ENCODE measurements around the gene SYNGAP1. TPM values are rescaled to one million over a fixed set of nuclear protein-coding genes. Genes with fewer than 3 reads are reported as not detected.
A peak's percentile ranks its signal among the peaks of the same experiment; 100 is the strongest.

Gene SYNGAP1
- polyA plus RNA-seq, 1 of the 3 experiments (the other 2 are of a cell fraction): 8.8 TPM

GRCh38 chr6:33413241-33414120 is 6.4 kb upstream of the SYNGAP1 start:
- H3K4me2 ChIP-seq: no peak overlapping the region; the same call in 1 of the 2 replicates
- H3K27ac ChIP-seq (ENCODE audit: low read depth in 2 of 2, low read length in 1 of 2): peak overlapping the region in 1 of 2 experiments; percentile 26; a peak in 1 of 4 replicates
- 0 out of 2 replicates have a peak, but pooled peaks cover 5% of the 10 kb centered on the region for H4K20me1 ChIP-seq (ENCODE audit: insufficient read depth)
- H3K4me3 ChIP-seq (ENCODE audit: low read depth in 2 of 2, low read length in 1 of 2): no peak overlapping the region
- WGBS (ENCODE audit: low lambda C conversion rate): 91% methylated on average over 12 of the region's 14 CpGs
- ChIA-PET CTCF (interaction anchor here (1.1 to 1.6 kb wide), 4 partner anchors 11 to 16 kb away, joined by 3 to 8 read pairs (median 4); no protein-coding TSS in a partner anchor), POLR2A (interaction anchor here (1.5 kb wide), 1 partner anchor 9 kb away, joined by 3 read pairs; no protein-coding TSS in a partner anchor)
- peaks cover 37% of the 10 kb centered on the region for H3F3A ChIP-seq (replicated peaks; ENCODE audit: insufficient read depth)
- no peak overlapping the region for H2AFZ ChIP-seq (ENCODE audit: low read depth)
- H3K4me1 ChIP-seq (ENCODE audit: control insufficient read depth in 1 of 2, insufficient read depth in 2 of 2, low read depth in 1 of 2, low read length in 1 of 2): peaks cover 9 to 39% of the 10 kb centered on the region in 2 experiments
- TF ChIP-seq TEAD4 (IDR thresholded peaks at IDR 0.05; ENCODE audit: borderline replicate concordance, insufficient read depth) (no peak), YY1 (IDR thresholded peaks at IDR 0.05; ENCODE audit: low read depth) (no peak), TAF1 (IDR thresholded peaks at IDR 0.05; ENCODE audit: borderline replicate concordance, low read depth, low read length) (no peak), GATA2 (CRISPR knock-in tag; IDR thresholded peaks at IDR 0.05) (no peak), RCOR1 (IDR thresholded peaks at IDR 0.05; ENCODE audit: low read length) (no peak), NRF1 (IDR thresholded peaks at IDR 0.05; ENCODE audit: low read depth, low read length) (no peak), EZH2phosphoT487 (IDR thresholded peaks at IDR 0.05; ENCODE audit: borderline replicate concordance, low read depth) (no peak), RXRA (IDR thresholded peaks at IDR 0.05; ENCODE audit: borderline replicate concordance, low read depth) (no peak), EP300 (IDR thresholded peaks at IDR 0.05; ENCODE audit: borderline replicate concordance in 1 of 2, low read depth in 1 of 2, low read length in 1 of 2) (no peak)
- H3K9me2 ChIP-seq: no peaks in the 10 kb centered on the region
- H3K27me3 ChIP-seq (ENCODE audit: insufficient read depth): no peaks in the 10 kb centered on the region
- H3K79me2 ChIP-seq (ENCODE audit: insufficient read depth): peaks cover 66% of the 10 kb centered on the region
- no peak for DNase-seq
- H3K9ac ChIP-seq: no peak overlapping the region
- no peaks in the 10 kb centered on the region for H3K9me3 ChIP-seq
- peaks cover 18 to 42% of the 10 kb centered on the region in 2 experiments for H3K36me3 ChIP-seq (replicated peaks in 1 of 2; ENCODE audit: control insufficient read depth in 1 of 2, insufficient read depth in 2 of 2, low read length in 1 of 2)

DNA sequence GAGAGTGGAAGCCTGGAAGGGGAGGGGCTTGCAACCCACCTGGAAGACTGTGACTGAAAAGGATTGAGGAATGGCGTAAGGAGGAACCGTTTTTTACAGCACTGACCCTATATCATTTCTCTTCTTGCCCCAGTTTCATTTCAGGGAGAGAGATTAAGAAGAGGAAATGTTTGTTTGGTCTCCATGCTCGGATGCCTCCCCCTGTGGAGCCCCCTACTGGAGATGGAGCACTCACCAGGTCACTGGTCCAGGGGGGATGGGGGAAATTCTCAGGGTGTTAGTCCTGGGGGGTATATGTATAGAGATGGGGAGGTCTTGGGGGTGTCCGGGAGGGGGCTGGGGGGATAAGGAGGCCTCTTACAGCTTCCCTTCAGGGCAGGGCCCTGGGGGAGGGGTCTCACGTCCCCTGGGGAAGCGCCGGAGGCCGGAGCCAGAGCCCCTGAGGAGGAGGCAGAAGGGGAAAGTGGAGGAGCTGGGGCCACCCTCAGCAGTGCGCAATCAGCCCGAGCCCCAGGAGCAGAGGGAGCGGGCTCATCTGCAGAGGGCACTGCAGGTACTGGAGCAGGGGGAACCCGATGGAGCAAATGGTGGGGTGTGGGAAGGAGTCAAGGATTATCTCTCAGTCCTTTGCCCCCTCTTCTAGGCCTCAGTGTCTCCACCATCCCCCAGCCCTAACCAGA is 5.1 kb upstream of the SYNGAP1 start:
- Histone ChIP-seq H3F3A (replicated peaks; ENCODE audit: insufficient read depth) (peaks cover 27% of the 10 kb centered on the region), H3K4me2 (peak overlapping the region; percentile 94), H3K9me2 (no peaks in the 10 kb centered on the region), H3K27me3 (ENCODE audit: insufficient read depth) (no peaks in the 10 kb centered on the region), H2AFZ (ENCODE audit: low read depth) (no peak overlapping the region), H3K4me3 (ENCODE audit: low read depth in 2 of 2, low read length in 1 of 2) (no peak overlapping the region; a peak in 1 of 4 replicates), H3K36me3 (replicated peaks in 1 of 2; ENCODE audit: control insufficient read depth in 1 of 2, insufficient read depth in 2 of 2, low read length in 1 of 2) (peaks cover 18 to 42% of the 10 kb centered on the region in 2 experiments), H4K20me1 (ENCODE audit: insufficient read depth) (0 out of 2 replicates have a peak, but pooled peaks cover 5% of the 10 kb centered on the region), H3K9me3 (no peaks in the 10 kb centered on the region), H3K27ac (ENCODE audit: low read depth in 2 of 2, low read length in 1 of 2) (peak overlapping the region in 1 of 2 experiments; percentile 26; a peak in 2 of 4 replicates), H3K79me2 (ENCODE audit: insufficient read depth) (peaks cover 66% of the 10 kb centered on the region), H3K9ac (no peak overlapping the region), H3K4me1 (ENCODE audit: control insufficient read depth in 1 of 2, insufficient read depth in 2 of 2, low read depth in 1 of 2, low read length in 1 of 2) (peaks cover 22 to 44% of the 10 kb centered on the region in 2 experiments)
- ChIA-PET POLR2A (no interaction called here), CTCF (interaction anchor here (0.7 to 1.6 kb wide), 4 partner anchors 10 to 11 kb away, joined by 3 to 8 read pairs (median 3); no protein-coding TSS in a partner anchor)
- peak; percentile 65 for DNase-seq
- TF ChIP-seq USF2 (IDR thresholded peaks at IDR 0.05; ENCODE audit: borderline replicate concordance, low read depth, low read length): no peak
- TF ChIP-seq, protein P1, sequence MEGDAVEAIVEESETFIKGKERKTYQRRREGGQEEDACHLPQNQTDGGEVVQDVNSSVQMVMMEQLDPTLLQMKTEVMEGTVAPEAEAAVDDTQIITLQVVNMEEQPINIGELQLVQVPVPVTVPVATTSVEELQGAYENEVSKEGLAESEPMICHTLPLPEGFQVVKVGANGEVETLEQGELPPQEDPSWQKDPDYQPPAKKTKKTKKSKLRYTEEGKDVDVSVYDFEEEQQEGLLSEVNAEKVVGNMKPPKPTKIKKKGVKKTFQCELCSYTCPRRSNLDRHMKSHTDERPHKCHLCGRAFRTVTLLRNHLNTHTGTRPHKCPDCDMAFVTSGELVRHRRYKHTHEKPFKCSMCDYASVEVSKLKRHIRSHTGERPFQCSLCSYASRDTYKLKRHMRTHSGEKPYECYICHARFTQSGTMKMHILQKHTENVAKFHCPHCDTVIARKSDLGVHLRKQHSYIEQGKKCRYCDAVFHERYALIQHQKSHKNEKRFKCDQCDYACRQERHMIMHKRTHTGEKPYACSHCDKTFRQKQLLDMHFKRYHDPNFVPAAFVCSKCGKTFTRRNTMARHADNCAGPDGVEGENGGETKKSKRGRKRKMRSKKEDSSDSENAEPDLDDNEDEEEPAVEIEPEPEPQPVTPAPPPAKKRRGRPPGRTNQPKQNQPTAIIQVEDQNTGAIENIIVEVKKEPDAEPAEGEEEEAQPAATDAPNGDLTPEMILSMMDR (IDR thresholded peaks at IDR 0.05): peak; percentile 58
- no peak for TF ChIP-seq MEF2A (IDR thresholded peaks at IDR 0.05; ENCODE audit: borderline replicate concordance, low read depth)
- TF ChIP-seq IRF3 (IDR thresholded peaks at IDR 0.05; ENCODE audit: low read depth, low read length): no peak
- TF ChIP-seq GATA2 (CRISPR knock-in tag; IDR thresholded peaks at IDR 0.05): no peak
- WGBS (ENCODE audit: low lambda C conversion rate): 90% methylated on average over 6 of the region's 12 CpGs

Data from SK-N-SH (cell line).